WTC11 (cell line): ENCODE data around the gene FOXC1. TPM values are rescaled to one million over a fixed set of nuclear protein-coding genes. Genes with fewer than 3 reads are reported as not detected.

Source experiments
- ATAC-seq: fragments of 200-7000 bp; cut with Tn5 transposase; 2 replicates; pipeline ENCODE4 v1.10.0; 2021; ENCODE audit warnings: mild to moderate bottlenecking, moderate library complexity
- CTCF ChIA-PET: fragments of 300-600 bp; sonication (Branson Sonifier 250); formaldehyde crosslinking; loops from one replicate; lab custom pipeline; 2021; ENCODE audit warnings: antibody characterized with exemption; lab: Charles Lee
- POLR2A ChIA-PET: fragments of 350-600 bp; sonication (Branson Sonifier 250); formaldehyde crosslinking; loops from one replicate; lab custom pipeline; 2021; ENCODE audit warnings: antibody characterized with exemption; lab: Charles Lee
- DNase-seq: peaks from one replicate; pipeline ENCODE4 v3.0.0; 2021; ENCODE audit warnings: low spot score
- H3K27ac Mint-ChIP-seq: 2 replicates; pipeline ENCODE4 v1.8.0; 2021; ENCODE audit warnings: mixed read lengths
- H3K27me3 Mint-ChIP-seq: 2 replicates; pipeline ENCODE4 v1.8.0; 2021; ENCODE audit warnings: low read depth, mild to moderate bottlenecking, moderate library complexity, mixed read lengths
- H3K36me3 Mint-ChIP-seq: 2 replicates; pipeline ENCODE4 v1.8.0; 2021; ENCODE audit warnings: mixed read lengths
- H3K4me1 Mint-ChIP-seq: 2 replicates; pipeline ENCODE4 v1.8.0; 2022; ENCODE audit warnings: mixed read lengths
- H3K4me3 Mint-ChIP-seq: 2 replicates; pipeline ENCODE4 v1.8.0; 2021; ENCODE audit warnings: mild to moderate bottlenecking, moderate library complexity, mixed read lengths
- H3K9me3 Mint-ChIP-seq: 2 replicates; pipeline ENCODE4 v1.8.0; 2021; ENCODE audit warnings: mixed read lengths
- ATF1 ChIP-seq: sonication (generic); formaldehyde crosslinking; IDR thresholded peaks from 2 replicates; pipeline ENCODE4 v1.8.1; 2023; ENCODE audit warnings: mild to moderate bottlenecking, moderate library complexity, missing genetic modification reagents
- MLX ChIP-seq: sonication (generic); formaldehyde crosslinking; IDR thresholded peaks from 2 replicates; pipeline ENCODE4 v1.8.1; 2023; ENCODE audit warnings: mild to moderate bottlenecking, missing genetic modification reagents, moderate library complexity
- MYBL2 ChIP-seq: sonication (generic); formaldehyde crosslinking; IDR thresholded peaks from 2 replicates; pipeline ENCODE4 v1.8.1; 2023; ENCODE audit warnings: mild to moderate bottlenecking, moderate library complexity, missing genetic modification reagents
- RELA ChIP-seq: sonication (generic); formaldehyde crosslinking; IDR thresholded peaks from 2 replicates; pipeline ENCODE4 v1.8.1; 2022; ENCODE audit warnings: missing genetic modification reagents, mild to moderate bottlenecking, borderline replicate concordance
- SMAD3 ChIP-seq: sonication (generic); formaldehyde crosslinking; IDR thresholded peaks from 2 replicates; pipeline ENCODE4 v1.8.0; 2022; ENCODE audit warnings: missing genetic modification reagents, mild to moderate bottlenecking, borderline replicate concordance
- SMAD4 ChIP-seq: sonication (generic); formaldehyde crosslinking; IDR thresholded peaks from 2 replicates; pipeline ENCODE4 v1.8.0; 2022; ENCODE audit warnings: mild to moderate bottlenecking, missing genetic modification reagents
- TEAD1 ChIP-seq: sonication (generic); formaldehyde crosslinking; IDR thresholded peaks from 2 replicates; pipeline ENCODE4 v1.8.0; 2022; ENCODE audit warnings: mild to moderate bottlenecking, missing genetic modification reagents
- TP53 ChIP-seq: sonication (generic); formaldehyde crosslinking; IDR thresholded peaks from 2 replicates; pipeline ENCODE4 v1.8.1; 2023; ENCODE audit warnings: mild to moderate bottlenecking, missing genetic modification reagents
- USF2 ChIP-seq: sonication (generic); formaldehyde crosslinking; IDR thresholded peaks from 2 replicates; pipeline ENCODE4 v1.8.1; 2023; ENCODE audit warnings: mild to moderate bottlenecking, missing genetic modification reagents, moderate library complexity
- ZBTB21 ChIP-seq: sonication (generic); formaldehyde crosslinking; IDR thresholded peaks from 2 replicates; pipeline ENCODE4 v1.8.1; 2023; ENCODE audit warnings: mild to moderate bottlenecking, missing genetic modification reagents, borderline replicate concordance
- ZNF423 ChIP-seq: fragments of 250-450 bp; sonication (Bioruptor Pico); IDR thresholded peaks from 2 replicates; pipeline ENCODE4 v2.1.2; 2022; ENCODE audit warnings: mild to moderate bottlenecking, moderate library complexity
- total RNA-seq: library from RNA; stranded (reverse); gene quantifications from 3 replicates; pipeline ENCODE4 v1.2.3, GENCODE V29; 2021
- TF ChIP-seq, protein P1 (sequence below): fragments of 200-600 bp; IDR thresholded peaks from 2 replicates; pipeline ENCODE4 v1.8.0; 2022; ENCODE audit warnings: antibody characterized with exemption
- TF ChIP-seq, protein P2 (sequence below): sonication (generic); formaldehyde crosslinking; IDR thresholded peaks from 2 replicates; pipeline ENCODE4 v1.8.0; 2023; ENCODE audit warnings: missing genetic modification reagents, mild to moderate bottlenecking, borderline replicate concordance
- TF ChIP-seq, protein P3 (sequence below): sonication (generic); formaldehyde crosslinking; IDR thresholded peaks from 2 replicates; pipeline ENCODE4 v1.8.1; 2022; ENCODE audit warnings: mild to moderate bottlenecking, missing genetic modification reagents, moderate library complexity, borderline replicate concordance
- TF ChIP-seq, protein P4 (sequence below): sonication (generic); formaldehyde crosslinking; IDR thresholded peaks from 2 replicates; pipeline ENCODE4 v1.8.0; 2023; ENCODE audit warnings: mild to moderate bottlenecking, missing genetic modification reagents

The FOXC1 gene
- total RNA-seq, 1 experiment from 2014 or later, result 10.7 TPM

DNA sequence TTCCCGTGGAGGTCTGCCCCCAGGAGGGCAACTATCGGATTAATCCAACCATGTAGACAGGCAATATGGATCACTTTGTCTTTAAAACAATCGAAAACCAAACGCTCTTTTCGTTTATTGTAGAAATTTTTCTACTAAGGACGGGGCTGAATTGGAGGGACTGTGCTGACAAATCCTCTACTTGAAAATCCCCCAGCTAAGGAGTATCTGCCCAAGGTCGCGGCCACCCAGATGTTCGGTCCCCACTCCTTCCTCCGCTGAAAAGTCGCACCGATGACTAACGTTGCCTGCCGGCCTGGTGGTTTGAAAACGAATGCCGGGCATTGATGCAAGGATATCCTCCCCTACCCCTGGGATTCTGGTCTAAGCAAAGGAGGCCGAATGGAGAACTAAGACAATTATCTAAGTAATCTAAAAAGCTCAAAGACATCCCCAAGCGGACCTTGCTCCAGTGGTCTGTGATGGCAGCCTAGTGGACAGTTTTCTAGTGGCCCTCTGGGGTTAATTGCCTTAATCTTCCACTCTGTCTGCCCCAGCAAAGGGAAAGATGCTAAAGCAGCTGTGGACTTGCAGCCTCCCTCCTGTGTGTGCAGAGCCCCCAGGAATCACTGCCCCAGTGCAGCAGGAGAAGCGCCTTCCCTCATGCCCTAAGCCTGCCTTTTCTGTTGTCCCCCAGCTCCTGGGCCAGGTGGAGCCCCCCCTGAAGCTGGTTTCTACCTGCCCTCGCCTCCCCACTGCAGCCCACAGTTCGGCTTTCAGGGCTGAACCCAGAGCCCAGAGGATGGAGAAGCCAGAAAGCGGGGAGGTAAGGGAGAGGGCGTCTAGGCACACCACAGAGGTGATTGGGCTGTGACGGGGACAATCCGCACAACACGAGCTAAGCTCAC lies 3.6 kb upstream of the FOXC1 start:
- Mint-ChIP-seq H3K27ac (peak overlapping the region; percentile 95; the same call in 1 of the 2 replicates), H3K9me3 (no peaks in the 10 kb centered on the region), H3K36me3 (no peaks in the 10 kb centered on the region), H3K4me1 (peaks cover 38% of the 10 kb centered on the region), H3K27me3 (peaks cover 82% of the 10 kb centered on the region), H3K4me3 (peak overlapping the region; percentile 68)
- ChIA-PET POLR2A (no interaction called here), CTCF (interaction anchor here (1.1 to 3.1 kb wide), 11 partner anchors 8 to 1028 kb away, joined by 3 to 30 read pairs (median 4); no protein-coding TSS in a partner anchor)
- no peak for DNase-seq
- peak; percentile 2 for ATAC-seq
- no peak for TF ChIP-seq MLX (CRISPR knock-in tag)
- TF ChIP-seq RELA (CRISPR knock-in tag), result no peak
- TF ChIP-seq SMAD4 (CRISPR knock-in tag), result no peak
- TF ChIP-seq ZNF423 (CRISPR knock-in tag), result no peak
- TF ChIP-seq ATF1 (CRISPR knock-in tag), result no peak
- TF ChIP-seq, protein P1, sequence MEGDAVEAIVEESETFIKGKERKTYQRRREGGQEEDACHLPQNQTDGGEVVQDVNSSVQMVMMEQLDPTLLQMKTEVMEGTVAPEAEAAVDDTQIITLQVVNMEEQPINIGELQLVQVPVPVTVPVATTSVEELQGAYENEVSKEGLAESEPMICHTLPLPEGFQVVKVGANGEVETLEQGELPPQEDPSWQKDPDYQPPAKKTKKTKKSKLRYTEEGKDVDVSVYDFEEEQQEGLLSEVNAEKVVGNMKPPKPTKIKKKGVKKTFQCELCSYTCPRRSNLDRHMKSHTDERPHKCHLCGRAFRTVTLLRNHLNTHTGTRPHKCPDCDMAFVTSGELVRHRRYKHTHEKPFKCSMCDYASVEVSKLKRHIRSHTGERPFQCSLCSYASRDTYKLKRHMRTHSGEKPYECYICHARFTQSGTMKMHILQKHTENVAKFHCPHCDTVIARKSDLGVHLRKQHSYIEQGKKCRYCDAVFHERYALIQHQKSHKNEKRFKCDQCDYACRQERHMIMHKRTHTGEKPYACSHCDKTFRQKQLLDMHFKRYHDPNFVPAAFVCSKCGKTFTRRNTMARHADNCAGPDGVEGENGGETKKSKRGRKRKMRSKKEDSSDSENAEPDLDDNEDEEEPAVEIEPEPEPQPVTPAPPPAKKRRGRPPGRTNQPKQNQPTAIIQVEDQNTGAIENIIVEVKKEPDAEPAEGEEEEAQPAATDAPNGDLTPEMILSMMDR, result no peak
- TF ChIP-seq, protein P2, sequence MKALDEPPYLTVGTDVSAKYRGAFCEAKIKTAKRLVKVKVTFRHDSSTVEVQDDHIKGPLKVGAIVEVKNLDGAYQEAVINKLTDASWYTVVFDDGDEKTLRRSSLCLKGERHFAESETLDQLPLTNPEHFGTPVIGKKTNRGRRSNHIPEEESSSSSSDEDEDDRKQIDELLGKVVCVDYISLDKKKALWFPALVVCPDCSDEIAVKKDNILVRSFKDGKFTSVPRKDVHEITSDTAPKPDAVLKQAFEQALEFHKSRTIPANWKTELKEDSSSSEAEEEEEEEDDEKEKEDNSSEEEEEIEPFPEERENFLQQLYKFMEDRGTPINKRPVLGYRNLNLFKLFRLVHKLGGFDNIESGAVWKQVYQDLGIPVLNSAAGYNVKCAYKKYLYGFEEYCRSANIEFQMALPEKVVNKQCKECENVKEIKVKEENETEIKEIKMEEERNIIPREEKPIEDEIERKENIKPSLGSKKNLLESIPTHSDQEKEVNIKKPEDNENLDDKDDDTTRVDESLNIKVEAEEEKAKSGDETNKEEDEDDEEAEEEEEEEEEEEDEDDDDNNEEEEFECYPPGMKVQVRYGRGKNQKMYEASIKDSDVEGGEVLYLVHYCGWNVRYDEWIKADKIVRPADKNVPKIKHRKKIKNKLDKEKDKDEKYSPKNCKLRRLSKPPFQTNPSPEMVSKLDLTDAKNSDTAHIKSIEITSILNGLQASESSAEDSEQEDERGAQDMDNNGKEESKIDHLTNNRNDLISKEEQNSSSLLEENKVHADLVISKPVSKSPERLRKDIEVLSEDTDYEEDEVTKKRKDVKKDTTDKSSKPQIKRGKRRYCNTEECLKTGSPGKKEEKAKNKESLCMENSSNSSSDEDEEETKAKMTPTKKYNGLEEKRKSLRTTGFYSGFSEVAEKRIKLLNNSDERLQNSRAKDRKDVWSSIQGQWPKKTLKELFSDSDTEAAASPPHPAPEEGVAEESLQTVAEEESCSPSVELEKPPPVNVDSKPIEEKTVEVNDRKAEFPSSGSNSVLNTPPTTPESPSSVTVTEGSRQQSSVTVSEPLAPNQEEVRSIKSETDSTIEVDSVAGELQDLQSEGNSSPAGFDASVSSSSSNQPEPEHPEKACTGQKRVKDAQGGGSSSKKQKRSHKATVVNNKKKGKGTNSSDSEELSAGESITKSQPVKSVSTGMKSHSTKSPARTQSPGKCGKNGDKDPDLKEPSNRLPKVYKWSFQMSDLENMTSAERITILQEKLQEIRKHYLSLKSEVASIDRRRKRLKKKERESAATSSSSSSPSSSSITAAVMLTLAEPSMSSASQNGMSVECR (CRISPR knock-in tag), result no peak
- TF ChIP-seq, protein P3, sequence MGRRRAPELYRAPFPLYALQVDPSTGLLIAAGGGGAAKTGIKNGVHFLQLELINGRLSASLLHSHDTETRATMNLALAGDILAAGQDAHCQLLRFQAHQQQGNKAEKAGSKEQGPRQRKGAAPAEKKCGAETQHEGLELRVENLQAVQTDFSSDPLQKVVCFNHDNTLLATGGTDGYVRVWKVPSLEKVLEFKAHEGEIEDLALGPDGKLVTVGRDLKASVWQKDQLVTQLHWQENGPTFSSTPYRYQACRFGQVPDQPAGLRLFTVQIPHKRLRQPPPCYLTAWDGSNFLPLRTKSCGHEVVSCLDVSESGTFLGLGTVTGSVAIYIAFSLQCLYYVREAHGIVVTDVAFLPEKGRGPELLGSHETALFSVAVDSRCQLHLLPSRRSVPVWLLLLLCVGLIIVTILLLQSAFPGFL (CRISPR knock-in tag), result no peak

DNA sequence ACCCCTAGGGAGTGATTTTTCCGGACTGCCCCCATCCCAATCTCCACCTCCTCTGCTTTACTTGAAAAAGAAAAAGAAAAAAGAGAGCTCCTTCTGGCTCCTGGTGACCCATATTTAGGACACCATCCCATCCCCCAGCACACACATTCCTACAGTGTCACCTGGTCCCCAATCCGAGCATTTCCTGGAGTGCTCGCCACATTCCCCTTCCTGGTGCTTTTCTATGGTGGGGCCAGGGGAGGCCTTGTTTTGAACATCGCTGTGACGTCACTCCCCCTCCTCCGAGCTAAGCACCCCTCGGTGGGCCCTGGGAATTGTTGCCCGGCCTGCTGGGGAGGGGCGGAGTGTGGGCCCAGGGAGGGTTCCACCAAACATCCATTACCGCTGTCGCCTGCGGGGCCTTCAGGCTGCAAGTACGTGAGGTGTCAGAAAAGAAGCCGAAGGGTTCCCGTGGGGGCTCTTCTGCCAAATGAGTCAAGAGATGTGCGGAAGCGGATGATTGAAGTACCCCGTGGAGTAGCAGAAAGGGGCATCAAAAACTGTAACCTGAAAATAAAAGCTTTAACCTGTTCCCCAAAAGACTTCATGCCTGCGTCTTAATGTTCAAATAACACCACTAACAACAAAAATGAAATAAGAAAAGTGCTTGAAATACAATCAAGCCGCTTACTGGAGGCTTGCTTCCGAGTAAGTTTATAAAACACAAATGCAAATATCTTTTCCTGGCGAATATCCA lies 2.8 kb upstream of the FOXC1 start:
- ATAC-seq, result peak; percentile 13
- peaks cover 83% of the 10 kb centered on the region for H3K27me3 Mint-ChIP-seq
- POLR2A ChIA-PET, result interaction anchor here (0.6 kb wide), 1 partner anchor 18 kb away, joined by 3 read pairs; no protein-coding TSS in a partner anchor
- H3K4me3 Mint-ChIP-seq, result peak overlapping the region; percentile 68
- H3K4me1 Mint-ChIP-seq, result peaks cover 40% of the 10 kb centered on the region
- H3K9me3 Mint-ChIP-seq, result no peaks in the 10 kb centered on the region
- H3K27ac Mint-ChIP-seq, result peak overlapping the region; percentile 95
- no peaks in the 10 kb centered on the region for H3K36me3 Mint-ChIP-seq
- CTCF ChIA-PET, result interaction anchor here (1.1 to 3.1 kb wide), 13 partner anchors 8 to 1028 kb away, joined by 3 to 30 read pairs (median 3); no protein-coding TSS in a partner anchor
- peak; percentile 75 for DNase-seq
- TF ChIP-seq SMAD3 (CRISPR knock-in tag), result no peak
- TF ChIP-seq ZNF423 (CRISPR knock-in tag), result peak; percentile 41; the same call in 1 of the 2 replicates
- TF ChIP-seq ZBTB21 (CRISPR knock-in tag), result no peak
- no peak for TF ChIP-seq MYBL2 (CRISPR knock-in tag)
- TF ChIP-seq TEAD1 (CRISPR knock-in tag), result peak; percentile 32; the same call in 1 of the 2 replicates
- TF ChIP-seq, protein P4, sequence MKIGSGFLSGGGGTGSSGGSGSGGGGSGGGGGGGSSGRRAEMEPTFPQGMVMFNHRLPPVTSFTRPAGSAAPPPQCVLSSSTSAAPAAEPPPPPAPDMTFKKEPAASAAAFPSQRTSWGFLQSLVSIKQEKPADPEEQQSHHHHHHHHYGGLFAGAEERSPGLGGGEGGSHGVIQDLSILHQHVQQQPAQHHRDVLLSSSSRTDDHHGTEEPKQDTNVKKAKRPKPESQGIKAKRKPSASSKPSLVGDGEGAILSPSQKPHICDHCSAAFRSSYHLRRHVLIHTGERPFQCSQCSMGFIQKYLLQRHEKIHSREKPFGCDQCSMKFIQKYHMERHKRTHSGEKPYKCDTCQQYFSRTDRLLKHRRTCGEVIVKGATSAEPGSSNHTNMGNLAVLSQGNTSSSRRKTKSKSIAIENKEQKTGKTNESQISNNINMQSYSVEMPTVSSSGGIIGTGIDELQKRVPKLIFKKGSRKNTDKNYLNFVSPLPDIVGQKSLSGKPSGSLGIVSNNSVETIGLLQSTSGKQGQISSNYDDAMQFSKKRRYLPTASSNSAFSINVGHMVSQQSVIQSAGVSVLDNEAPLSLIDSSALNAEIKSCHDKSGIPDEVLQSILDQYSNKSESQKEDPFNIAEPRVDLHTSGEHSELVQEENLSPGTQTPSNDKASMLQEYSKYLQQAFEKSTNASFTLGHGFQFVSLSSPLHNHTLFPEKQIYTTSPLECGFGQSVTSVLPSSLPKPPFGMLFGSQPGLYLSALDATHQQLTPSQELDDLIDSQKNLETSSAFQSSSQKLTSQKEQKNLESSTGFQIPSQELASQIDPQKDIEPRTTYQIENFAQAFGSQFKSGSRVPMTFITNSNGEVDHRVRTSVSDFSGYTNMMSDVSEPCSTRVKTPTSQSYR, result 0 out of 2 replicates have a peak, but pooled peaks have one; percentile 32
- 0 out of 2 replicates have a peak, but pooled peaks have one; percentile 25 for TF ChIP-seq USF2 (CRISPR knock-in tag)
- 0 out of 2 replicates have a peak, but pooled peaks have one; percentile 28 for TF ChIP-seq TP53 (CRISPR knock-in tag)
